ENCODE measurements around the gene DPP6.

DNA sequence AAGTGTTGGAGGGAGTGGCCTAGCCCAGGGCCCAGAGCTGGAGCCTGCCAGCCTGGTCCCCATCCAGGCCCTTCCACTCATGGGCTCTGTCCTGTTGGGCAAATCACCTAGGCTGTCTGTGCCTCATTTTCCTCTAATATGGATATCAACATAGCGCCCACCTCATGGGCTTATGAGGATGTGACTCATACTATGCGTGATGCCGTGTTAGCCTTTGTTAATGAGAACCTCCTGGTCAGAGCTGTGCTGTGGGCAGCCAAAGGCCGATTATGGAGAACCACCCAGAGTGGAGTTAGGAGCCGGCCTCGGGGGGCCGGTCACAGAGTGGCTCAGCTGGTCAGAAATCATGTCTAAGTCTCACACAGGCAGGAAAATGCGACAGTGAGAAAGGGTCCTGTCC lies 644.4 kb downstream of the DPP6 start:
- TF ChIP-seq, protein P1, sequence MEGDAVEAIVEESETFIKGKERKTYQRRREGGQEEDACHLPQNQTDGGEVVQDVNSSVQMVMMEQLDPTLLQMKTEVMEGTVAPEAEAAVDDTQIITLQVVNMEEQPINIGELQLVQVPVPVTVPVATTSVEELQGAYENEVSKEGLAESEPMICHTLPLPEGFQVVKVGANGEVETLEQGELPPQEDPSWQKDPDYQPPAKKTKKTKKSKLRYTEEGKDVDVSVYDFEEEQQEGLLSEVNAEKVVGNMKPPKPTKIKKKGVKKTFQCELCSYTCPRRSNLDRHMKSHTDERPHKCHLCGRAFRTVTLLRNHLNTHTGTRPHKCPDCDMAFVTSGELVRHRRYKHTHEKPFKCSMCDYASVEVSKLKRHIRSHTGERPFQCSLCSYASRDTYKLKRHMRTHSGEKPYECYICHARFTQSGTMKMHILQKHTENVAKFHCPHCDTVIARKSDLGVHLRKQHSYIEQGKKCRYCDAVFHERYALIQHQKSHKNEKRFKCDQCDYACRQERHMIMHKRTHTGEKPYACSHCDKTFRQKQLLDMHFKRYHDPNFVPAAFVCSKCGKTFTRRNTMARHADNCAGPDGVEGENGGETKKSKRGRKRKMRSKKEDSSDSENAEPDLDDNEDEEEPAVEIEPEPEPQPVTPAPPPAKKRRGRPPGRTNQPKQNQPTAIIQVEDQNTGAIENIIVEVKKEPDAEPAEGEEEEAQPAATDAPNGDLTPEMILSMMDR (IDR thresholded peaks at IDR 0.05), result no peak
- no peak for TF ChIP-seq EZH2 (IDR thresholded peaks at IDR 0.05; ENCODE audit: borderline replicate concordance, insufficient read depth, low read depth, low read length, poor library complexity, severe bottlenecking)

All from B cell (primary cell).